Small intestine (tissue), 7 donors: ENCODE data around the gene EPS15. TPM values are rescaled to one million over a fixed set of nuclear protein-coding genes. Genes with fewer than 3 reads are reported as not detected.

Source experiments
- DNase-seq, 2 donors: peaks; one replicate each; pipeline versions ENCODE4 v3.0.0 to v3.0.0-alpha.2; 2013
- FAIRE-seq: peaks from 2 replicates; lab custom pipeline; 2012; peaks lifted over from hg19 to GRCh38; lab: Jason Lieb, UNC
- H3K27ac ChIP-seq, 3 donors: one replicate each; pipeline ENCODE4 v1.5.1; 2013; ENCODE audit warnings: low read length in 2 of 3, mild to moderate bottlenecking in 2 of 3, control low read depth in 1 of 3, inconsistent platforms in 1 of 3, low read depth in 1 of 3, moderate library complexity in 1 of 3
- H3K27me3 ChIP-seq, 3 donors: one replicate each; pipeline ENCODE4 v1.6.1; 2013; ENCODE audit warnings: low read length in 3 of 3, inconsistent platforms in 1 of 3; ENCODE audit not compliant: control insufficient read depth in 3 of 3, insufficient read depth in 3 of 3
- H3K36me3 ChIP-seq, 3 donors: one replicate each; pipeline ENCODE4 v1.6.1; 2013; ENCODE audit warnings: low read length in 3 of 3, inconsistent platforms in 1 of 3, low read depth in 1 of 3, mild to moderate bottlenecking in 1 of 3, moderate library complexity in 1 of 3; ENCODE audit not compliant: control insufficient read depth in 3 of 3, insufficient read depth in 2 of 3
- H3K4me1 ChIP-seq, 3 donors: one replicate each; pipeline ENCODE4 v1.6.1; 2013; ENCODE audit warnings: low read length in 2 of 3, inconsistent platforms in 1 of 3, low read depth in 1 of 3, mild to moderate bottlenecking in 1 of 3, moderate library complexity in 1 of 3; ENCODE audit not compliant: control insufficient read depth in 3 of 3, insufficient read depth in 2 of 3
- H3K4me3 ChIP-seq, 3 donors: one replicate each; pipeline ENCODE4 v1.5.1; 2013; ENCODE audit warnings: low read length in 3 of 3, control low read depth in 1 of 3, inconsistent platforms in 1 of 3, low read depth in 1 of 3, mild to moderate bottlenecking in 1 of 3, moderate library complexity in 1 of 3
- H3K9me3 ChIP-seq, 2 donors: one replicate each; pipeline ENCODE4 v1.6.1; 2013; ENCODE audit warnings: low read depth in 1 of 2, low read length in 1 of 2; ENCODE audit not compliant: control insufficient read depth in 2 of 2, insufficient read depth in 1 of 2
- WGBS, 3 donors: extraction: QIAGEN DNeasy Blood & Tissue Kit; methylation state at CpG; one replicate each; pipeline ENCODE4 v1.1.7; 2013; 5-methylcytosine and 5-hydroxymethylcytosine counted together
- polyA plus RNA-seq, 4 donors: library from polyadenylated mRNA; stranded (reverse) in 3 of 4; unstranded in 1 of 4; fragments of 200-250 nt in 3 of 4; fragments of 120-200 nt in 1 of 4; gene quantifications; one replicate each; pipeline versions ENCODE4 v1.2.1 to v1.2.3, GENCODE V29; 2013
- donor health status: healthy with polysubstance abuse.
- donor health status: control.
- donor health status: control.
- donor health status: Bipolar disorder and iron deficiency.
- donor health status: healthy.

EPS15 gene
- polyA plus RNA-seq, 4 donors: 14.1 to 29.4 (median 15.2) TPM

DNA sequence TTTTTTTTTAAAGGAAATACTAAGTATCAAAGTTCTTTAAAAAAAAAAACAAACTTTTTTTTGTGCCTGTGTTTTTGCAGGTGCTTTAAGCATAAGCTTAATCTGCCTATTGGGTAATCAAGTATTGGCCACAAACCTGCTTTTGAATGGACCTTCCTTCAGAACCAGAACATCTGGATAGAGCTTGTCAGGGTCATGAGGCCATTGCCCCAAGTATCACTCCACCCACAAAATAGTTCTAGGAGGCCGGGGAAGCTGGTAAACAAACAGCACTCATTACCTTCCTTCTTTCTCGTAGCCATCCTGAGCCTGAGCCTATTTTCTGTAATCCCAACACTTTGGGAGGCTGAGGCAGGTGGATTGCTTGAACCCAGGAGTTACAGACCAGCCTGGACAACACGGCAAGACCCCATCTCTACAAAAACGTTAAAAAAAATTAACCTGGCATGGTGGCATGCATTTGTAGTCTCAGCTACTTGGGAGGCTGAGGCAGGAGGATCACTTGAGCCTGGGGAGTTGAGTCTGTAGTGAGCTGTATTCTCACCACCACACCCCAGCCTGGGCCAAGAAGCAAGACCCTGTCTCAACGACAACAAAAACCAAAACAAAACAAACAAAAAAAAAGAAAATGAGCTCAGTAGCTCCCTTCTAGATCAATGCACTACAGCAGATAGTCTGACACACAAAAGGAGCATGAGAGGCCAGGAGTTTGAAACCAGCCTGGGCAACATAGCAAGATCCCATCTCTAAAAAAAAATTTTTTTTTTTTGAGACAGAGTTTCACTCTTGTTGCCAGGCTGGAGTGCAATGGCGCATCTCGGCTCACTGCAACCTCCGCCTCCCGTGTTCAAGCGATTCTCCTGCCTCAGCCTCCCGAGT, 34.1 kb upstream of the EPS15 start:
- Histone ChIP-seq H3K27ac (no peak overlapping the region), H3K36me3 (peaks cover 0 to 2% (median 0%) of the 10 kb centered on the region in 3 donors), H3K27me3 (no peaks in the 10 kb centered on the region), H3K4me3 (no peak overlapping the region), H3K4me1 (no peaks in the 10 kb centered on the region), H3K9me3 (no peaks in the 10 kb centered on the region)
- no peak for DNase-seq
- no peak for FAIRE-seq
- 93 to 96% (median 95%) methylated on average over 11 of the region's 11 CpGs for WGBS, 3 donors

DNA sequence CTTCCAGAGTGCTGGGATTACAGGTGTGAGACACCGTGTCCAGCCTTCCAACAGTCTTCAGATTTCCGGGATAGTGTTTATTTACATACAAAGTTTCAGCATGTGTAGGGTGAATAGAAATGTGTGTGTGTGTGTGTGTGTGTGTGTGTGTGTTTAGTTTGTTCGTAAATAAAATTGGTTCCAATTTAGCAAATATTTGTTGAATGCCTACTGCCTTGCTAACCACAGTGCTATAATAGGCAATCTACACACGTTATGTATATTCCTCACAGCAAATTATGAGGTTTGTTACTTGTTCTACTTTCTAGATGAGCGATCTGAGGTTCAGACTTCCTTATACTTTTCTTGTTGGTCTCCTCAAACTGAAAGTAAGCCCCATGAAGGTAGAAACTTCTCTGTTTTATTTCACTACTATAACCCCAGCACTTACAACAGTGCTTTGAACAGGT, 32.8 kb upstream of the EPS15 start:
- FAIRE-seq: no peak
- DNase-seq: no peak
- WGBS, 3 donors: 60 to 83% (median 74%) methylated on average over 5 of the region's 5 CpGs

DNA sequence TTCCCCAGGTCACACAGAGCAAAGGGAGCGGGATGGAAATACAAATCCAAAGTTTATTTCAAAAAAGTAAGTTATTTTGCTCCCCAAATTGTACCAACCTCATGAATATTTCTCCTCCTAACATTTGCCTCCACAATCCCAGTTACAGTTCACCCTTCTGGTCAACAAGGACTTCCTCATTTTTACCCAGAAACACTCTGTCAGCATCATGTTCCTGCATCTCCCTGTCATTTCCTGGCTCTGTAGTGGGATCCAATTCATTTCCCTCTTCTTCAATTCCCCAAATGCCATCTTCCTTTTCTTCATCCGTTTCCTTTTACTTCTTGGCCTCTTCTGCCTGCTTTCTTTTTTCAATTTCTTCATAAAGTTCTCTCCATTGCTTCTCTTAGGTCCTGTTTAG, 32.0 kb upstream of the EPS15 start:
- no peak for DNase-seq
- 75 to 87% (median 79%) methylated on average over 2 of the region's 2 CpGs for WGBS, 3 donors
- peaks cover 0 to 2% (median 0%) of the 10 kb centered on the region in 3 donors for H3K36me3 ChIP-seq
- H3K4me3 ChIP-seq: no peak overlapping the region
- H3K9me3 ChIP-seq: no peaks in the 10 kb centered on the region
- H3K27ac ChIP-seq: no peak overlapping the region
- no peak for FAIRE-seq
- no peaks in the 10 kb centered on the region for H3K27me3 ChIP-seq
- no peaks in the 10 kb centered on the region for H3K4me1 ChIP-seq

More for the DNA sequence above, 32.8 kb upstream of the EPS15 start:
- H3K4me3 ChIP-seq: no peak overlapping the region
- no peaks in the 10 kb centered on the region for H3K4me1 ChIP-seq
- peaks cover 0 to 2% (median 0%) of the 10 kb centered on the region in 3 donors for H3K36me3 ChIP-seq
- no peaks in the 10 kb centered on the region for H3K9me3 ChIP-seq
- no peak overlapping the region for H3K27ac ChIP-seq
- no peaks in the 10 kb centered on the region for H3K27me3 ChIP-seq

DNA sequence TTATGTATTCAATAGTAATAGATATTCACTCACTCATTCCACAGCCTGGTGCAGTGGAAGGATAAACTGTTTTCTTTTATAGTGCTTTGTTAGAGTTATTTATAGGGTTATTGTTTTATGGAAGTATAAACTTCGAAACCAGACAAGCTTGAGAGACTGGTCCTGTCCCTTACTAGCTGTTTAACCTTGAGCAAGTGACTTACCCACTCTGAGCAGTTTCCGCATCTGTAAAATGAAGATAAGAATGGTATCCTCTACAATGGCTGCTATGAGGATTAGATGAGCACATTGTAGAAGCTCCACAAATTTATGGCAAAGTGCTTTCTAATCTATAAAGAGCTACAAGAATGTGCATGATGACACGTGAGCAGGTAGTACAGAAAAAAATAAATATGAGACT, 30.8 kb upstream of the EPS15 start:
- WGBS, 3 donors: 68 to 80% (median 70%) methylated on average over 3 of the region's 3 CpGs
- Histone ChIP-seq H3K4me3 (no peak overlapping the region), H3K27me3 (no peaks in the 10 kb centered on the region), H3K4me1 (no peaks in the 10 kb centered on the region), H3K27ac (no peak overlapping the region), H3K36me3 (peaks cover 0 to 2% (median 0%) of the 10 kb centered on the region in 3 donors), H3K9me3 (no peaks in the 10 kb centered on the region)
- no peak for FAIRE-seq
- DNase-seq: no peak

DNA sequence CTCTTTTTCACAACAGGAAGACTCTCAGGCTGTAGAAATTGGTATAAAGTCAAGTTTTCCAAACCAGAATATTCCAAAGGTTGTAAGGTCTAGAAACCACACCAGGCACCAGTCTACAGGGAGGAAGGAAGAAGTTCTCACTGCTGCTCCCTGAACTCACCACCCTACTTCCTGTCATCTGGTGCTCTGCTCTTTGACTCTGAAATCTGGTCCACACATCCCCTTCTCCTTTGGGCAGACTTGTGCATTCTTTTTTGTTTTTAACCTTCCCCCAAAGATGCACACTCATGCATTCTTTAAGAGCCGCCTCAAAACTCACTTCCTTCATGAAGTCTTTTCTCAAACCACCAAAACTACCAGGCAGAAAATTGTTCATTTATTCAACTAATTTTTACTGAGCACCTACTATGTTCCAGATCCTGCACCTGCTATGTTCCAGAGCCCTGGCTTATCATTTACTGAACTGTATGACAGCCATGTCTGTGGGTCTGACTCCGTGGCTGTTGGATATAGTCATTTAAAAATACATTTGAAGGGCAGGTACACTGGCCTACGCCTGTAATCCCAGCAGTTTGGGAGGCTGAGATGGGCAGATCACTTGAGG, 30.1 kb upstream of the EPS15 start:
- H3K4me3 ChIP-seq: no peak overlapping the region
- H3K27me3 ChIP-seq: no peaks in the 10 kb centered on the region
- WGBS, 3 donors: 70 to 86% (median 86%) methylated on average over 3 of the region's 3 CpGs
- H3K9me3 ChIP-seq: no peaks in the 10 kb centered on the region
- no peaks in the 10 kb centered on the region for H3K4me1 ChIP-seq
- H3K27ac ChIP-seq: no peak overlapping the region
- DNase-seq (no peak), FAIRE-seq (no peak)
- H3K36me3 ChIP-seq: peaks cover 0 to 2% (median 0%) of the 10 kb centered on the region in 3 donors

DNA sequence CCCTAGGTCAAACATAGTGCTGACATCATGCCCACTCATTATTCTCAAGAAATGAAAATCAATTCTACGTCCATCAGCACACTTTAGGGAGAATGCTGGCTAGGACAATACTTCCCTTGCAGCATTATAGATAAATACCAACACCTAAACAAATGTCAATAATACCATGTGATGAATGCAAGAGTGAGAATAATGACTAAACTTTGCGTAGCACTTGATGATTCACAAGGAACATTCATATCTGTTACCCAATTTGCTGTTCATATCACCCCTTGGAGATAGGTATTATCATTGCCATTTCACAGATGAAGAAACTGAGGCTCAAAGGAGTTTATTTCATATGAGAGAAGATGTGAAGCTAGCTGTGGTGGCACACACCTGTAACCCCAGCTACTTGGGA, 24.8 kb upstream of the EPS15 start:
- FAIRE-seq: no peak
- H3K4me1 ChIP-seq: peaks cover 2 to 4% (median 3%) of the 10 kb centered on the region in 3 donors
- H3K36me3 ChIP-seq: peaks cover 0 to 2% (median 0%) of the 10 kb centered on the region in 3 donors
- no peaks in the 10 kb centered on the region for H3K9me3 ChIP-seq
- WGBS, 3 donors: 77 to 87% (median 86%) methylated on average over 2 of the region's 2 CpGs
- no peak overlapping the region for H3K27ac ChIP-seq
- H3K4me3 ChIP-seq: no peak overlapping the region
- no peaks in the 10 kb centered on the region for H3K27me3 ChIP-seq
- DNase-seq: no peak

DNA sequence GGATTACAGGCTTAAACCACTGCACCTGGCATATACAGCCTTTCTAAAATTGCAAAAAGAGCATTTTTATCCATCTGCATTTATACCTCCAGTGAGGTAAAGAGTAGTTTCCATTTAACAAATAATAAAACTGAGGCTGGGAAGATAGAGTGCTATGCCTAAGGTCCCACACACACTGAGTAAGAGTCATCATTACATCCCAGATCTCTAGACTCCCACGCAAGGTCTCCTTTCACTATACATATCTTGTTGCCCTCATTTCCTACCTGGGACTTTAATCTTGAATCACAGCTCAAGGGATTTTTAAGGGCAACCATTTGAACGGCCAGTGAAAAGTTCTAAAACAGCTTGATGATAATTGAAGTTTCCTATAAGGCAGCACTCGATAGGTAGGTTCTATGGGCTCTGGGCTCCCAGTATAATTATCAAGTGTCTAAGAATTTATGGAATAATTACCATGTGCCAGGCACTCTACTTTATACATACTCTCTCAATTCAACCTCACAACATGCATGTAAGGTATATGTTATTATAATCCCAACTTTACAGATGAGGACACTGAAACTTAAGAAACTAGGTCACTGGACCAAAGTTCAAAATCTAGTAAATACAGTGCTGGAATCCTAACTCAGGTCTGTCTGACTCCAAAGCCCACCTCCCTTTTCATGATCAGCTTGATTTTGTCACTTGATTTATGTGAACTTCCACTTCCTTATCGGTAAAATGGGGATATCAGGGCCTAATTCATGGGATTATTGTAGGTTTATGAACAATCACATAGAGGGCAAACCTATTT, 23.3 kb upstream of the EPS15 start:
- DNase-seq (no peak), FAIRE-seq (no peak)
- peaks cover 0 to 5% of the 10 kb centered on the region in 2 donors for H3K9me3 ChIP-seq
- WGBS, 3 donors: 82 to 88% (median 83%) methylated on average over 4 of the region's 4 CpGs
- H3K27me3 ChIP-seq: no peaks in the 10 kb centered on the region
- no peak overlapping the region for H3K4me3 ChIP-seq
- peaks cover 2 to 4% (median 3%) of the 10 kb centered on the region in 3 donors for H3K4me1 ChIP-seq
- no peak overlapping the region for H3K27ac ChIP-seq
- H3K36me3 ChIP-seq: peaks cover 0 to 2% (median 0%) of the 10 kb centered on the region in 3 donors
